HEK293 (cell line): Measurements from ENCODE around the gene IGFBP2.

Experiments
- CTCF ChIA-PET: fragments of 350-600 bp; formaldehyde crosslinking; extraction: SDS; loops from one replicate; lab custom pipeline; 2021; ENCODE audit warnings: antibody characterized with exemption; lab: Yijun Ruan, JAX
- POLR2A ChIA-PET: fragments of 300-600 bp; formaldehyde crosslinking; extraction: SDS; loops from one replicate; lab custom pipeline; 2020; ENCODE audit warnings: antibody characterized with exemption, inconsistent platforms; lab: Yijun Ruan, JAX
- H3K27ac ChIP-seq: fragments of 200-500 bp; sonication (Bioruptor generic); 2 replicates; pipeline ENCODE4 v1.5.1; 2014; ENCODE audit warnings: low read depth, low read length, control low read depth, inconsistent platforms; ENCODE audit errors: extremely low read depth
- H3K36me3 ChIP-seq, 2 experiments: fragments of 200-500 bp in 1 of 2; sonication (Bioruptor generic) in 1 of 2; 1 replicate in 1 of 2; 2 replicates in 1 of 2; pipeline ENCODE4 v1.5.1; 2014 to 2017; ENCODE audit warnings: inconsistent platforms in 2 of 2, low read length in 2 of 2; ENCODE audit not compliant: control insufficient read depth in 2 of 2, insufficient read depth in 1 of 2
- H3K4me1 ChIP-seq: fragments of 200-500 bp; sonication (Bioruptor generic); 2 replicates; pipeline ENCODE4 v1.5.1; 2014; ENCODE audit warnings: mild to moderate bottlenecking, low read length, inconsistent platforms; ENCODE audit not compliant: control insufficient read depth, insufficient read depth
- H3K4me3 ChIP-seq: 2 replicates; pipeline ENCODE4 v1.5.1; 2011; ENCODE audit warnings: low read depth, mild to moderate bottlenecking, control low read depth, low read length, moderate library complexity
- H3K9me3 ChIP-seq: fragments of 200-500 bp; sonication (Bioruptor generic); 2 replicates; pipeline ENCODE4 v1.5.1; 2014; ENCODE audit warnings: low read depth, low read length, inconsistent platforms; ENCODE audit not compliant: control insufficient read depth, insufficient read depth
- GLIS2 ChIP-seq: fragments of 450-650 bp; formaldehyde crosslinking; IDR thresholded peaks from 2 replicates; pipeline ENCODE4 v1.5.1; 2016; ENCODE audit warnings: missing biosample characterization, missing genetic modification characterization
- PRDM1 ChIP-seq: fragments of 450-650 bp; formaldehyde crosslinking; IDR thresholded peaks from 2 replicates; pipeline ENCODE4; 2016; ENCODE audit warnings: missing biosample characterization, missing genetic modification characterization
- YY1 ChIP-seq: fragments of 450-650 bp; formaldehyde crosslinking; IDR thresholded peaks from 2 replicates; pipeline ENCODE4 v1.5.1; 2018; ENCODE audit warnings: missing biosample characterization, missing genetic modification characterization
- ZBTB20 ChIP-seq: fragments of 450-650 bp; formaldehyde crosslinking; IDR thresholded peaks from 2 replicates; pipeline ENCODE4 v1.5.1; 2016; ENCODE audit warnings: missing biosample characterization, missing genetic modification characterization
- ZNF121 ChIP-seq: fragments of 450-650 bp; formaldehyde crosslinking; IDR thresholded peaks from 2 replicates; pipeline ENCODE4 v1.5.1; 2016; ENCODE audit warnings: missing biosample characterization, missing genetic modification characterization
- ZNF335 ChIP-seq: fragments of 450-650 bp; formaldehyde crosslinking; conservative IDR thresholded peaks from 2 replicates; pipeline ENCODE4 v1.5.1; 2016; ENCODE audit warnings: missing biosample characterization, missing genetic modification characterization
- ZNF350 ChIP-seq: fragments of 450-650 bp; formaldehyde crosslinking; IDR thresholded peaks from 2 replicates; pipeline ENCODE4 v1.5.0; 2017; ENCODE audit warnings: missing biosample characterization, mild to moderate bottlenecking, missing genetic modification characterization
- ZNF423 ChIP-seq: fragments of 450-650 bp; formaldehyde crosslinking; IDR thresholded peaks from 2 replicates; pipeline ENCODE4 v1.5.1; 2016; ENCODE audit warnings: missing biosample characterization, missing genetic modification characterization
- ZNF664 ChIP-seq: fragments of 450-650 bp; formaldehyde crosslinking; IDR thresholded peaks from 2 replicates; pipeline ENCODE4 v1.5.1; 2016; ENCODE audit warnings: missing biosample characterization, missing genetic modification characterization
- TF ChIP-seq, protein P1 (sequence below): fragments of 450-650 bp; formaldehyde crosslinking; conservative IDR thresholded peaks from 2 replicates; pipeline ENCODE4 v1.5.1; 2016; ENCODE audit warnings: low read depth, missing biosample characterization, missing genetic modification characterization
- TF ChIP-seq, protein P2 (sequence below): fragments of 450-650 bp; IDR thresholded peaks from 2 replicates; pipeline ENCODE4 v1.5.1; 2018; ENCODE audit warnings: missing biosample characterization, mild to moderate bottlenecking, missing genetic modification characterization
- TF ChIP-seq, protein P3 (sequence below): fragments of 450-650 bp; formaldehyde crosslinking; IDR thresholded peaks from 2 replicates; pipeline ENCODE4 v1.5.1; 2017; ENCODE audit warnings: missing biosample characterization, missing genetic modification characterization
- TF ChIP-seq, protein P4 (sequence below): fragments of 450-650 bp; formaldehyde crosslinking; IDR thresholded peaks from 2 replicates; pipeline ENCODE4 v1.5.1; 2016; ENCODE audit warnings: missing biosample characterization, missing genetic modification characterization
- TF ChIP-seq, protein P5 (sequence below): fragments of 450-650 bp; formaldehyde crosslinking; IDR thresholded peaks from 2 replicates; pipeline ENCODE4 v1.5.1; 2017; ENCODE audit warnings: missing biosample characterization, missing genetic modification characterization

IGFBP2 gene

DNA sequence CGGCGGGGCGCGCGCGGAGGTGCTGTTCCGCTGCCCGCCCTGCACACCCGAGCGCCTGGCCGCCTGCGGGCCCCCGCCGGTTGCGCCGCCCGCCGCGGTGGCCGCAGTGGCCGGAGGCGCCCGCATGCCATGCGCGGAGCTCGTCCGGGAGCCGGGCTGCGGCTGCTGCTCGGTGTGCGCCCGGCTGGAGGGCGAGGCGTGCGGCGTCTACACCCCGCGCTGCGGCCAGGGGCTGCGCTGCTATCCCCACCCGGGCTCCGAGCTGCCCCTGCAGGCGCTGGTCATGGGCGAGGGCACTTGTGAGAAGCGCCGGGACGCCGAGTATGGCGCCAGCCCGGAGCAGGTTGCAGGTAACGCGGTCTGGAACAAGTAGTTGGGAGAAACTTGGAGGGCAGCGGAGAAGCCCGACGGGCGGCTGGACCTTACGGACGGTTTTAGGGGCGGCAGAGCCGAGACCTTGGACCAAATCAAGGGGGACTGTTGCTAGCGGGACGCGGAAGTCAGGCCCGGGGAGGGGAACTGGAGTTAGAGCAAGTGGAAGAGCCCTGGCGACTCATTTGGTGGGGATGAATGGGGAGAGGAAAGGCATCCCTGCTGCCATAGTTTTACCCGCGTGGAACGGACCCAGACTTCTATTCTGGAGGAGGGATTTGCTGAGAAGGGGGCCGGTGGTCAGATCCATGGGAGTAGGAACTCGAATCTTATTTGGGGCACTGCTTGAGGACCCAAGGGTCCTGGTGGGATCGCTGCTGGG lies 573 bp downstream of the IGFBP2 start (continued):
- TF ChIP-seq, protein P1, sequence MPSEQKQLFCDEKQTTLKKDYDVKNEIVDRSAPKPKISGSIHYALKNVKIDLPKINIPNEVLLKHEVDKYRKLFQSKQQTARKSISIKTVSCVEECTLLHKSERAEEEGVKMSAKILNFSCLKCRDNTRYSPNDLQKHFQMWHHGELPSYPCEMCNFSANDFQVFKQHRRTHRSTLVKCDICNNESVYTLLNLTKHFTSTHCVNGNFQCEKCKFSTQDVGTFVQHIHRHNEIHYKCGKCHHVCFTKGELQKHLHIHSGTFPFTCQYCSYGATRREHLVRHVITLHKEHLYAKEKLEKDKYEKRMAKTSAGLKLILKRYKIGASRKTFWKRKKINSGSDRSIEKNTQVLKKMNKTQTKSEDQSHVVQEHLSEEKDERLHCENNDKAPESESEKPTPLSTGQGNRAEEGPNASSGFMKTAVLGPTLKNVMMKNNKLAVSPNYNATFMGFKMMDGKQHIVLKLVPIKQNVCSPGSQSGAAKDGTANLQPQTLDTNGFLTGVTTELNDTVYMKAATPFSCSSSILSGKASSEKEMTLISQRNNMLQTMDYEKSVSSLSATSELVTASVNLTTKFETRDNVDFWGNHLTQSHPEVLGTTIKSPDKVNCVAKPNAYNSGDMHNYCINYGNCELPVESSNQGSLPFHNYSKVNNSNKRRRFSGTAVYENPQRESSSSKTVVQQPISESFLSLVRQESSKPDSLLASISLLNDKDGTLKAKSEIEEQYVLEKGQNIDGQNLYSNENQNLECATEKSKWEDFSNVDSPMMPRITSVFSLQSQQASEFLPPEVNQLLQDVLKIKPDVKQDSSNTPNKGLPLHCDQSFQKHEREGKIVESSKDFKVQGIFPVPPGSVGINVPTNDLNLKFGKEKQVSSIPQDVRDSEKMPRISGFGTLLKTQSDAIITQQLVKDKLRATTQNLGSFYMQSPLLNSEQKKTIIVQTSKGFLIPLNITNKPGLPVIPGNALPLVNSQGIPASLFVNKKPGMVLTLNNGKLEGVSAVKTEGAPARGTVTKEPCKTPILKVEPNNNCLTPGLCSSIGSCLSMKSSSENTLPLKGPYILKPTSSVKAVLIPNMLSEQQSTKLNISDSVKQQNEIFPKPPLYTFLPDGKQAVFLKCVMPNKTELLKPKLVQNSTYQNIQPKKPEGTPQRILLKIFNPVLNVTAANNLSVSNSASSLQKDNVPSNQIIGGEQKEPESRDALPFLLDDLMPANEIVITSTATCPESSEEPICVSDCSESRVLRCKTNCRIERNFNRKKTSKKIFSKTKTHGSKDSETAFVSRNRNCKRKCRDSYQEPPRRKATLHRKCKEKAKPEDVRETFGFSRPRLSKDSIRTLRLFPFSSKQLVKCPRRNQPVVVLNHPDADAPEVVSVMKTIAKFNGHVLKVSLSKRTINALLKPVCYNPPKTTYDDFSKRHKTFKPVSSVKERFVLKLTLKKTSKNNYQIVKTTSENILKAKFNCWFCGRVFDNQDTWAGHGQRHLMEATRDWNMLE = no peak
- no peak for TF ChIP-seq ZNF664 (tag by site-specific recombination)
- TF ChIP-seq, protein P2, sequence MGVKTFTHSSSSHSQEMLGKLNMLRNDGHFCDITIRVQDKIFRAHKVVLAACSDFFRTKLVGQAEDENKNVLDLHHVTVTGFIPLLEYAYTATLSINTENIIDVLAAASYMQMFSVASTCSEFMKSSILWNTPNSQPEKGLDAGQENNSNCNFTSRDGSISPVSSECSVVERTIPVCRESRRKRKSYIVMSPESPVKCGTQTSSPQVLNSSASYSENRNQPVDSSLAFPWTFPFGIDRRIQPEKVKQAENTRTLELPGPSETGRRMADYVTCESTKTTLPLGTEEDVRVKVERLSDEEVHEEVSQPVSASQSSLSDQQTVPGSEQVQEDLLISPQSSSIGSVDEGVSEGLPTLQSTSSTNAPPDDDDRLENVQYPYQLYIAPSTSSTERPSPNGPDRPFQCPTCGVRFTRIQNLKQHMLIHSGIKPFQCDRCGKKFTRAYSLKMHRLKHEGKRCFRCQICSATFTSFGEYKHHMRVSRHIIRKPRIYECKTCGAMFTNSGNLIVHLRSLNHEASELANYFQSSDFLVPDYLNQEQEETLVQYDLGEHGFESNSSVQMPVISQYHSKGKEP (tag by site-specific recombination) = no peak
- TF ChIP-seq ZNF121 (tag by site-specific recombination) = no peak
- TF ChIP-seq, protein P3, sequence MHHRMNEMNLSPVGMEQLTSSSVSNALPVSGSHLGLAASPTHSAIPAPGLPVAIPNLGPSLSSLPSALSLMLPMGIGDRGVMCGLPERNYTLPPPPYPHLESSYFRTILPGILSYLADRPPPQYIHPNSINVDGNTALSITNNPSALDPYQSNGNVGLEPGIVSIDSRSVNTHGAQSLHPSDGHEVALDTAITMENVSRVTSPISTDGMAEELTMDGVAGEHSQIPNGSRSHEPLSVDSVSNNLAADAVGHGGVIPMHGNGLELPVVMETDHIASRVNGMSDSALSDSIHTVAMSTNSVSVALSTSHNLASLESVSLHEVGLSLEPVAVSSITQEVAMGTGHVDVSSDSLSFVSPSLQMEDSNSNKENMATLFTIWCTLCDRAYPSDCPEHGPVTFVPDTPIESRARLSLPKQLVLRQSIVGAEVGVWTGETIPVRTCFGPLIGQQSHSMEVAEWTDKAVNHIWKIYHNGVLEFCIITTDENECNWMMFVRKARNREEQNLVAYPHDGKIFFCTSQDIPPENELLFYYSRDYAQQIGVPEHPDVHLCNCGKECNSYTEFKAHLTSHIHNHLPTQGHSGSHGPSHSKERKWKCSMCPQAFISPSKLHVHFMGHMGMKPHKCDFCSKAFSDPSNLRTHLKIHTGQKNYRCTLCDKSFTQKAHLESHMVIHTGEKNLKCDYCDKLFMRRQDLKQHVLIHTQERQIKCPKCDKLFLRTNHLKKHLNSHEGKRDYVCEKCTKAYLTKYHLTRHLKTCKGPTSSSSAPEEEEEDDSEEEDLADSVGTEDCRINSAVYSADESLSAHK (tag by site-specific recombination) = no peak
- TF ChIP-seq, protein P4, sequence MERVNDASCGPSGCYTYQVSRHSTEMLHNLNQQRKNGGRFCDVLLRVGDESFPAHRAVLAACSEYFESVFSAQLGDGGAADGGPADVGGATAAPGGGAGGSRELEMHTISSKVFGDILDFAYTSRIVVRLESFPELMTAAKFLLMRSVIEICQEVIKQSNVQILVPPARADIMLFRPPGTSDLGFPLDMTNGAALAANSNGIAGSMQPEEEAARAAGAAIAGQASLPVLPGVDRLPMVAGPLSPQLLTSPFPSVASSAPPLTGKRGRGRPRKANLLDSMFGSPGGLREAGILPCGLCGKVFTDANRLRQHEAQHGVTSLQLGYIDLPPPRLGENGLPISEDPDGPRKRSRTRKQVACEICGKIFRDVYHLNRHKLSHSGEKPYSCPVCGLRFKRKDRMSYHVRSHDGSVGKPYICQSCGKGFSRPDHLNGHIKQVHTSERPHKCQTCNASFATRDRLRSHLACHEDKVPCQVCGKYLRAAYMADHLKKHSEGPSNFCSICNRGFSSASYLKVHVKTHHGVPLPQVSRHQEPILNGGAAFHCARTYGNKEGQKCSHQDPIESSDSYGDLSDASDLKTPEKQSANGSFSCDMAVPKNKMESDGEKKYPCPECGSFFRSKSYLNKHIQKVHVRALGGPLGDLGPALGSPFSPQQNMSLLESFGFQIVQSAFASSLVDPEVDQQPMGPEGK (tag by site-specific recombination) = no peak
- TF ChIP-seq, protein P5, sequence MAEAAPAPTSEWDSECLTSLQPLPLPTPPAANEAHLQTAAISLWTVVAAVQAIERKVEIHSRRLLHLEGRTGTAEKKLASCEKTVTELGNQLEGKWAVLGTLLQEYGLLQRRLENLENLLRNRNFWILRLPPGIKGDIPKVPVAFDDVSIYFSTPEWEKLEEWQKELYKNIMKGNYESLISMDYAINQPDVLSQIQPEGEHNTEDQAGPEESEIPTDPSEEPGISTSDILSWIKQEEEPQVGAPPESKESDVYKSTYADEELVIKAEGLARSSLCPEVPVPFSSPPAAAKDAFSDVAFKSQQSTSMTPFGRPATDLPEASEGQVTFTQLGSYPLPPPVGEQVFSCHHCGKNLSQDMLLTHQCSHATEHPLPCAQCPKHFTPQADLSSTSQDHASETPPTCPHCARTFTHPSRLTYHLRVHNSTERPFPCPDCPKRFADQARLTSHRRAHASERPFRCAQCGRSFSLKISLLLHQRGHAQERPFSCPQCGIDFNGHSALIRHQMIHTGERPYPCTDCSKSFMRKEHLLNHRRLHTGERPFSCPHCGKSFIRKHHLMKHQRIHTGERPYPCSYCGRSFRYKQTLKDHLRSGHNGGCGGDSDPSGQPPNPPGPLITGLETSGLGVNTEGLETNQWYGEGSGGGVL (tag by site-specific recombination) = no peak

DNA sequence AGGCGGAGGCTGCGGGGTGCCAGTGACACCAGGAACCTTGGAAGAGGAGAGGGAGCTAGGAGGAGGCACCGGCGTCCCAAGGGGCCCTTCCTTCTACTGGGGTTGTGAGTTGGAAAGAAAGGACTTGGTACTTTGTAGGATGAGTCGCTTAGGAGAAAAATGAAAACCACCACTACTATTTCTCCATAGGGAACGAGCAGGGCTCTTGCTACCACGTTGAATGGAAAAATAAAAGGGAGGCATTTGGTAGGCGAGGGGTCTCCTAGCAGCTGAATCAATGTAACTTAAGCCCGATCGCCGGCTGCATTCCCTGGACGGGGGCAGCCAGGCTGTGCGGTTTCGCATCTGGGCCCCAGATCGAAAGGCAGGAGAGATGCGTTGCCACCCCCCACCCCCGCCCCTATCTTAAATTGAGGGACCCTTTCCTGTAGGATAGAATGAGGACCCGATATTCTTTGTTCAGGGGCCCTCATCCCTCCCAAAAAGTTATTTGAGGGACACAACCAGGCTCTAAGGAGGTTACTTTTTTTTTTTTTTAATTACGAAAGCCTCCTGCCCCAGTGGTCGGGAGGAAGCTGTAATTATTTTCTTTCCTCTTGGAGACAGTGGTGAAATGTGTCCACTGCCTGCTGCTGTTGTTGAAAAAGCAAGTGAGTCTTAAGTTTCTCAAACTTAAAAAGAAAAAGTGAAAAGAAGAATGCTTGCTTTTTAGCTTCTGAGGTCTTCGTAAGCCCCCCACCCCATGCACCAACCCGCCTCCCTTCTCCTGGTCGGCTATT lies 1.3 kb downstream of the IGFBP2 start:
- ChIA-PET POLR2A (interaction anchor here (0.5 to 0.9 kb wide), 2 partner anchors 15 to 298 kb away, joined by 3 to 4 read pairs; no protein-coding TSS in a partner anchor), CTCF (interaction anchor here (1.1 to 1.4 kb wide), 2 partner anchors 48 to 115 kb away, joined by 4 to 6 read pairs; no protein-coding TSS in a partner anchor)
- Histone ChIP-seq H3K9me3 (no peaks in the 10 kb centered on the region), H3K4me1 (peaks cover 19% of the 10 kb centered on the region), H3K4me3 (peak overlapping the region; percentile 53), H3K27ac (no peak overlapping the region)
- TF ChIP-seq YY1 (no peak), ZNF335 (tag by site-specific recombination) (peak; percentile 77), PRDM1 (tag by site-specific recombination) (0 out of 2 replicates have a peak, but pooled peaks have one; percentile 6), GLIS2 (peak; percentile 11; the same call in 1 of the 2 replicates), ZNF350 (tag by site-specific recombination) (no peak), ZNF423 (0 out of 2 replicates have a peak, but pooled peaks have one; percentile 36), ZBTB20 (peak; percentile 51; the same call in 1 of the 2 replicates)
- TF ChIP-seq, all 188 proteins: peak for 5
- no peaks in the 10 kb centered on the region; a peak in 1 of 3 replicates for H3K36me3 ChIP-seq
